NK-92 treated with Interleukin-12 subunit alpha and Interleukin-12 subunit beta, amount 100 ng/mL, for 24 hours (cell line): ENCODE data around the gene DNAH11.
"Not testable (repeated sequence)": the region's sequence is repeated elsewhere in the genome, so short reads cannot be mapped to it uniquely, and the experiment has no call there.

Experiments used
- DNase-seq: peaks from one replicate; lab custom pipeline; 2025; lab: John Stamatoyannopoulos, UW

DNAH11 gene

DNA sequence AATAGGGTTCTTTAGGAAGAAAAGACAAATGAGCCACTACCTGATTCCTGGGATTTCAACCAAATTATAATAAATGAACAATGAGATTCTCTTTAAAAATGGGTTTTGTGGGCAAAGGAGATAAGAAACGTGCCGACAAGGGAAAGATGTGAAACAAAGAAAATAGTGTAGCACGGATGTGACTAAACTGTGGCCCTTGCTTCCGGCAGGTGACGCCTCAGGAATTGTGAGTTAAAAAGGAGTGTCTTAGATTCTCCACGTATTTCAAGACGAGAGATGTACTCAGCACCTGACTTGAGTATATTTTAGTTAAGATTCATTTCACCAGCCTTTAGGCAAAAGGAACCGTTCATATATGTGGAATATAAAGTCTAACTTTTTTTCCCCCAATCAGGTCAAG is 75.9 kb downstream of the DNAH11 start:
- DNase-seq = no peak

GRCh38 chr7:21620054-21620453 is 77.2 kb downstream of the DNAH11 start:
- no peak for DNase-seq

- DNase-seq = no peak
These were observed 81.5 kb downstream of the DNAH11 start for GRCh38 chr7:21624320-21624719.

DNA sequence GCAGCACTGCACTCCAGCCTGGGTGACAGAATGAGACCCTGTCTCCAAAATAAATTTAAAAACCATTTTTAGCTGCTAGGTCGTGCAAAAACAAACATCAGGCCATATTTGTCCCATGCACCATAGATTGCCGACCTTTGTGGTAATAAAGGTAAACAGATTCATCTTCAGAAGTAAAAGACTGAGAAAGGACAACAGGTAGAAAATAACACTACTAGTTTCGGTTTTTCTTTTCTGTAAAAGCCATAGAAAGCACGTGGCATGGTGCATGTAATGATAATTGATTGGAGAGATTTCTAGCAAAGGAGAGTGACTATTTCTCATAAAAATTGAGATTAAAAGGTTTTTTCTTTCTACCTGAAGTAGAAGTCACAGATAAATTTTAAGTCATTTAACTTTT is 93.9 kb downstream of the DNAH11 start:
- DNase-seq = no peak

GRCh38 chr7:21639206-21639868 is 96.5 kb downstream of the DNAH11 start:
- no peak for DNase-seq

DNA sequence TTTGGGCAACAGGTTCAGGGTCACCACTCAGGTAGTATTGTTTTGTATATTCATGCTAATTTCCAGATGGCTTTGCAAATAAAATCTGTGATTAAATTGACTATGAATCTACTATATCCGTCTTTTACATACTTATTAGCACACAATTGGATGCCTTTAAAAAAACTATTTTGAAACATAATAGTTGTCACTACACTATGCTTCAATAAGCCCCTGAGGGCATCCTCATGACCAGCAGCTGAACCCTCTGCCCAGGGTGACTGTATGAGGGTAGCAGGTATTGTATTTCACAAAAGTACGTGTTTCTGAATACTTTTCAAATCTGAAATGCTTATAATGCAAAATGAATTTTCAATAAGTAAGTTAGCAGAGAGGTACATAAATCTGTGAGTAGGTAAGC is 97.3 kb downstream of the DNAH11 start:
- DNase-seq = no peak

- DNase-seq = no peak
These were observed 98.7 kb downstream of the DNAH11 start for GRCh38 chr7:21641546-21641945.

DNA sequence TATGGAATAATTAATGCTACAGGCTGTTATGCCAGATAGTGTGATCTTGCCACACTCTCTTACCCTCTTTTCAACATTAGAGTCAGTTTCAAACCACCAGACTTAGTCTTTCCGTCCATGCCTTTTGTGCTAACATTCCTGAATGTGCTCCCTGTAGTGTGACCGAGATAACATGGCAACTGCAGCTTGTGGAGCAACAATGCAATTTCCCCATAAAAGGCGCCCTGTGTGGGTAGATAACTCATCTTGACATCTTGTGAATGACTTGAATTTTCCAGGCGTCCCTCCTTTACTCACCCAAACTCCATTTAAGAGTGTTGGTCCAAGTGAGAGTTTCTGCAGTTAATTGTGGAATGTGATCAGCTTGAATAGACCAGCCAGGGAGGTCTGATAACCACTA is 99.6 kb downstream of the DNAH11 start:
- no peak for DNase-seq

GRCh38 chr7:21651697-21652096 is 108.9 kb downstream of the DNAH11 start:
- no peak for DNase-seq

- DNase-seq = no peak
These were observed 110.8 kb downstream of the DNAH11 start for GRCh38 chr7:21653623-21654022.

DNA sequence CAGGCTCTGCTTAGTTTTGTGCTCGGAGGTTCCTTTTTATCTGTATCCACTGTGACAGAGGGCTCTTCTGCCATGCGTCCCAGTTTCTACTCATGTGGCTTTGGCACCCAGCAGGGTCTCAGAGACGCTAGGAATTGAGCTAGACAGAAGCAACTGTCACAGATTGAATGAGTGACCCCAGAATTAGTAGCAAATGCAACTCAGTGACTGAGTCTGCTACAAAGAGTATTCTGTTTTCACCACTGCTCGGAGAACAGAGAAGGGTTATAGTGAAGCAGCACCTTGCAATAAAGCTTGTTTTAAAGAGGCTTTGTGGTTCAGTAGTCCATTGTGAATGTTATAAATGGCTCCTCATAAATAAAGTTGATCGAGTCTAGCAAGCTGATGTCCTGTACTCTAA is 113.2 kb downstream of the DNAH11 start:
- DNase-seq = no peak

DNA sequence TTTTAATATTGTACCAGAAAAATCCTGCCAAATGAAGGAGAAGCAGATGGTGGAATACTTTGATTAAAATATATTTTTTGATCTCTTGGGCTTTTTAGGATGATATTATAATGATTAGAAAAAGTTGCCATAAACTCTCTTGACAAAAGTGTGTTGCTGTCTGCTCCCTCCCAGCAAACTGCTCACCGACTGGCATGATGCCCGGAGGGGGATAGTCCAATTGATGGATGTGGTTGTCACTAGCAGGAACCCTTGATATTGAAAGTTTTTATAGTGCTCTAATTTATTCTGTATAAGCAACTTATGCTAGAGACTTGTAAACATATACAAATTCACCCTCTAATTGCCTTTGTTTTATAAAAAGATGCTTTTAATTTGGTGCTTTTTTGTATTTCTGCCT is 114.0 kb downstream of the DNAH11 start:
- DNase-seq = no peak

GRCh38 chr7:21670496-21670895 is 127.7 kb downstream of the DNAH11 start:
- DNase-seq = no peak

DNA sequence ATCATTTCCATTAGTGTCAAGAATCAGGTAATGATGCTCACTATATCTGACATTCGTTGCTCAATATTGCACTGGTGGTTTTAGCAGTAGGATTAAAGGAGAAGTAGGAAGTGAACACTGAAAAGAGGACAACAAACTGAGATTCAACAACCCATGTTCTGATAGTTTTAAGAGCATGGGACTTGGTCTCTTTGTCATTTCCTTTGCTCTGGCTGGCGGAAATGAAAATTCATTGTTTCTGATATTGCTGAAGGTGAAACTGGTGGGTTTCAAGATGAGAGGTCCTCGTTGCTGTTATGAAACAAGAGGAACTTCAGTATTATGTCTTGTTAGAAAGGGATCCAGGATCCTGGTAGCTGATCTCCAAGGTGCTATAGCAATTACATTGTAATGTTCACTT is 129.0 kb downstream of the DNAH11 start:
- DNase-seq = no peak

GRCh38 chr7:21675255-21675654 is 132.4 kb downstream of the DNAH11 start:
- DNase-seq = no peak

- DNase-seq = no peak
These were observed 147.9 kb downstream of the DNAH11 start for GRCh38 chr7:21690705-21691104.

DNA sequence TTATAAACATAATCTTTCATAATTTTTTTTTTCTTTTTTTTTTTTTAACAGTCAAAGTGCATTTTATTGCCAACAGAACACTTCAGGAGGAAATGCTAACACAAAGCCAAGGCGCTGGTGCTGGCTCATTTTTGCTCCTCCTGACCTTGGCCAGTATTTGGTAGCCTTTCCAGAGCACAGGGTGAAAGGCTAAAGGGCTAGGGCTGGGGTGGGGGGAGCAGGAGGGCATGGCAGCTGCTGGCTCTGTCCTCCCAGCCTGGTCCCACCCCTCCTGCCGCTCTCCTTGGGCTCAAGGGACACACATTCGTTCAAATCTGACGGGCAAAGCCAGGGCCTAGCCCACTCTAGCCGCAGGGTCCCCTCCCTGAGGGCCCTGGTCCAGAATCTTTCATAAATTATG is 148.3 kb downstream of the DNAH11 start:
- not testable (repeated sequence) for DNase-seq

DNA sequence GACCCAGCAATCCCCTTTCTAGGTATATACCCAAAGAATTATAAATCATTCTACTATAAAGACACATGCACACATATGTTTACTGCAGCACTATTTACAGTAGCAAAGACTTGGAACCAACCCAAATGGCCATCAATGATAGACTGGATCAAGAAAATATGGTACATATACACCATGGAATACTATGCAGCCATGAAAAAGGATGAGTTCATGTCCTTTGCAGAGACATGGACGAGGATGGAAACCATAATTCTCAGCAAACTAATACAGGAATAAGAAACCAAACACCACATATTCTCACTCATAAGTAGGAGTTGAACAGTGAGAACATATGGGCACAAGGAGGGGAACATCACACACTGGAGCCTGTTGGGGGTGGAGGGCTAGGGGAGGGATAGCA is 157.7 kb downstream of the DNAH11 start:
- not testable (repeated sequence) for DNase-seq

- no peak for DNase-seq
These were observed 159.5 kb downstream of the DNAH11 start for GRCh38 chr7:21702303-21702702.

DNA sequence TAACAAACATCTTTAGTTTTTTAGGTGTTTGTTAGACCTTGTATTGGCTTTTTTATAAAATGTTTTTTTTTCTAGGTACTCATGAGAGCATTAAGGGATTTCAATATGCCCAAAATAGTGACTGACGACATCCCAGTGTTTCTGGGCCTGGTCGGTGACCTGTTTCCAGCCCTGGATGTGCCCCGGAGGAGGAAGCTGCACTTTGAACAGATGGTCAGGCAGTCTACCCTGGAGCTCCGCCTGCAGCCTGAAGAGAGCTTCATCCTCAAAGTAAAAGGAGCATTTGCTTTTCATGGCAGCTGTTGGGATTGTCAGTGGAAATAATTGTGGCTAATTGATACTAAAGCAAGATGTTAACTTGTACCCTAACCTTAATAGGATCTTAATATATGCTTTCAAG is 161.5 kb downstream of the DNAH11 start:
- no peak for DNase-seq

DNA sequence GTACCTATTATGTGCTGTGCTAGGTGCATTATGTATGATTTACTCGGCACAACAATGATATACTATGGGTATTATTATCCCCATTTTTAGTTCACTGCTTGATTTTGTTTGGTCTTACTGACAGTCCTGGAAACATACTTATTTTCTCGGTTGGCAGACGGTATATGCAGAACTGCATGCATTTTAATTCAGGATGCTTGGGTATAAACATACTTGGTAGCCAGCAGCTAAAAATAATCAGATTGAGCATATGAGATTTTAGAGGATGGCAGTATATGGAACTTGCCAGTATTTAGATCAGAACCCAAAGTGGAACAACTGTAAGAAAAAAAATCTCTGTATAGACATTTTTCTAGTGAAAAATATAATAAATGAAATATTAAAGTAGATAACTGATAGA is 163.3 kb downstream of the DNAH11 start:
- DNase-seq = no peak

GRCh38 chr7:21707566-21707965 is 164.7 kb downstream of the DNAH11 start:
- no peak for DNase-seq

DNA sequence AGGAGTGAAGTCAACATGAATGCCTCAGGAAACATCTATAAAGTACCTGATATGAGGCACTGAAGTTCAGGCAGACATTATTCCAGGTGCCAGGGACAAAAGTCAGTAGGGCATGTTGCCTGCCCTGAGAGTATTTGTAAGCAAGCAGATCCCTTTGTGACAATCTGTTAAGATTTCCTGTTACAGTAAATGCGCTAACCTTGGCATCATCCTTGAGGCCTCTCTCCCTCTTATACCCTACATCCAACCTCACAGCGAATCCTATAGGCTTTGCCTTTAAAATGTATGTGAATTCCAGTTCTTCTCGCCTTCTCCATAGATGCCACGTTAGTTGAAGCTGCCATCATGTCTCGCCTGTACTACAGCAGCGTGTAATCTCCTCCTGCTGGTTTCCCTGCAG is 165.3 kb downstream of the DNAH11 start:
- no peak for DNase-seq

- no peak for DNase-seq
These were observed 174.5 kb downstream of the DNAH11 start for GRCh38 chr7:21717323-21717722.

DNA sequence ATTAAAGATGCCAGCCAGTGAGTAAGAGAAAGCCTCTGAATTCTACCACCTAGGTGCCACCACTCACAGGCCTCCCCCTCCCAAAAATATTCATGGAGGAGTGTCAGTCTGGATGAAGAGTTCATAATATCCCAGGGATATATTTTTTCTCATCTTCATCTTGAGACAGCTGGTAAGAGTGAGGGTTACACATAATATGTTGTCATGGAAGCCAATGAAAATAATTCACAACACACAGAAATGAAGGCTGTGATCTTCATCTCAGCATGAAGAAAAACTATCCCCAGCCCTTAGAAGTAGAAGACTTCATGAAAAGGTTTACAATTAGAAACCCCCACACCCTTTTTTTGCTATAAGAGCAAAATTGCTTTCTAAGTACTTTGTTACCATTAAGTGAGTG is 175.6 kb downstream of the DNAH11 start:
- DNase-seq = no peak
